SW480 (cell line): Measurements from ENCODE around the gene KRT79.
A peak's percentile ranks its signal among the peaks of the same experiment; 100 is the strongest.

Experiments
- DNase-seq: peaks from one replicate; pipeline ENCODE4 v3.0.0-alpha.2; 2016; ENCODE audit warnings: low spot score

Gene KRT79

GRCh38 chr12:52789637-52790426, 44.3 kb downstream of the KRT79 start:
- peak; percentile 55 for DNase-seq

GRCh38 chr12:52788876-52789636, 45.1 kb downstream of the KRT79 start:
- DNase-seq = no peak

GRCh38 chr12:52788192-52788875, 45.8 kb downstream of the KRT79 start:
- DNase-seq = no peak

- DNase-seq = no peak
Measured at GRCh38 chr12:52787324-52788191, 46.6 kb downstream of the KRT79 start.

- no peak for DNase-seq
Measured at GRCh38 chr12:52784909-52785308, 49.2 kb downstream of the KRT79 start.

- no peak for DNase-seq
Measured at GRCh38 chr12:52783563-52784316, 50.4 kb downstream of the KRT79 start.

GRCh38 chr12:52782502-52782901, 51.6 kb downstream of the KRT79 start:
- no peak for DNase-seq

- DNase-seq = no peak
Measured at GRCh38 chr12:52781399-52782082, 52.6 kb downstream of the KRT79 start.

GRCh38 chr12:52779914-52780313, 54.2 kb downstream of the KRT79 start:
- DNase-seq = no peak

- no peak for DNase-seq
Measured at GRCh38 chr12:52778833-52779232, 55.3 kb downstream of the KRT79 start.

GRCh38 chr12:52777566-52777965, 56.5 kb downstream of the KRT79 start:
- no peak for DNase-seq

- no peak for DNase-seq
Measured at GRCh38 chr12:52776913-52777395, 57.2 kb downstream of the KRT79 start, which contains the start of gene KRT76. KRT76 (minus strand) TSS chr12:52777345; CDS start chr12:52777291, 54 bp downstream.

GRCh38 chr12:52776435-52776834, 57.7 kb downstream of the KRT79 start:
- DNase-seq = no peak

- no peak for DNase-seq
Measured at GRCh38 chr12:52774629-52775250, 59.4 kb downstream of the KRT79 start.

GRCh38 chr12:52772772-52773171, 61.3 kb downstream of the KRT79 start:
- DNase-seq = no peak

GRCh38 chr12:52772188-52772587, 61.9 kb downstream of the KRT79 start:
- DNase-seq = no peak

- no peak for DNase-seq
Measured at GRCh38 chr12:52771505-52771904, 62.6 kb downstream of the KRT79 start.
